HT1080 (cell line): ENCODE results near the gene ARNT2. TPM values are rescaled to one million over a fixed set of nuclear protein-coding genes. Genes with fewer than 3 reads are reported as not detected.

Source experiments
- DNase-seq: peaks from one replicate; pipeline ENCODE4 v3.0.0-alpha.2; 2015; ENCODE audit warnings: low read depth
- total RNA-seq: library from RNA; depleted of rRNA; stranded (reverse); fragments of >200 nt; shearing (Covaris generic); gene quantifications from 2 replicates; pipeline ENCODE4 v1.2.3, GENCODE V29; 2014

ARNT2 gene
- total RNA-seq, 1 experiment from 2014 or later, result 3.7 TPM

- no peak for DNase-seq
Observed at GRCh38 chr15:80464951-80465625, 60.9 kb downstream of the ARNT2 start.

- DNase-seq, result no peak
Observed at GRCh38 chr15:80465626-80466005, 61.4 kb downstream of the ARNT2 start.

- no peak for DNase-seq
Observed at GRCh38 chr15:80466543-80466942, 62.4 kb downstream of the ARNT2 start.

- DNase-seq, result no peak
Observed at GRCh38 chr15:80467311-80467714, 63.1 kb downstream of the ARNT2 start.

GRCh38 chr15:80468796-80469195 lies 64.6 kb downstream of the ARNT2 start:
- no peak for DNase-seq

- DNase-seq, result no peak
Observed at GRCh38 chr15:80471881-80472280, 67.7 kb downstream of the ARNT2 start.

GRCh38 chr15:80473286-80474223 lies 69.4 kb downstream of the ARNT2 start:
- no peak for DNase-seq

GRCh38 chr15:80474224-80475215 lies 70.3 kb downstream of the ARNT2 start:
- no peak for DNase-seq

- no peak for DNase-seq
Observed at GRCh38 chr15:80475572-80475971, 71.4 kb downstream of the ARNT2 start.

- DNase-seq, result no peak
Observed at GRCh38 chr15:80476036-80476435, 71.9 kb downstream of the ARNT2 start.

GRCh38 chr15:80478075-80478474 lies 73.9 kb downstream of the ARNT2 start:
- peak; percentile 70 for DNase-seq

- DNase-seq, result no peak
Observed at GRCh38 chr15:80479191-80479590, 75.0 kb downstream of the ARNT2 start.

- DNase-seq, result no peak
Observed at GRCh38 chr15:80480171-80480811, 76.1 kb downstream of the ARNT2 start.

GRCh38 chr15:80480909-80481308 lies 76.7 kb downstream of the ARNT2 start:
- peak; percentile 86 for DNase-seq

GRCh38 chr15:80482696-80483095 lies 78.5 kb downstream of the ARNT2 start:
- DNase-seq, result no peak

GRCh38 chr15:80483725-80484161 lies 79.6 kb downstream of the ARNT2 start:
- DNase-seq, result no peak

- DNase-seq, result no peak
Observed at GRCh38 chr15:80484333-80484864, 80.2 kb downstream of the ARNT2 start.

GRCh38 chr15:80485370-80486164 lies 81.4 kb downstream of the ARNT2 start:
- no peak for DNase-seq

GRCh38 chr15:80487839-80488390 lies 83.7 kb downstream of the ARNT2 start:
- no peak for DNase-seq
